GM23248 (cell line): Measurements from ENCODE around the gene SIGLEC14. TPM values are rescaled to one million over a fixed set of nuclear protein-coding genes. Genes with fewer than 3 reads are reported as not detected.
"Not testable (repeated sequence)": the region's sequence is repeated elsewhere in the genome, so short reads cannot be mapped to it uniquely, and the experiment has no call there.

Source experiments
- DNase-seq: peaks from one replicate; pipeline ENCODE4 v3.0.0-alpha.2; 2015
- H2AFZ ChIP-seq: fragments of 200-600 bp; sonication (generic); 2 replicates; pipeline ENCODE4 v1.6.1; 2016; ENCODE audit warnings: antibody characterized with exemption
- H3F3A ChIP-seq: fragments of 200-600 bp; sonication (generic); 2 replicates; pipeline ENCODE4 v1.6.1; 2016; ENCODE audit warnings: mild to moderate bottlenecking, antibody characterized with exemption, mixed run types; ENCODE audit not compliant: insufficient read depth
- H3K27ac ChIP-seq: fragments of 200-600 bp; sonication (generic); 2 replicates; pipeline ENCODE4 v1.5.1; 2016; ENCODE audit warnings: mild to moderate bottlenecking
- H3K27me3 ChIP-seq: fragments of 200-600 bp; sonication (generic); replicated peaks from 2 replicates; pipeline ENCODE4 v1.6.1; 2016; ENCODE audit warnings: mild to moderate bottlenecking; ENCODE audit not compliant: insufficient read depth
- H3K36me3 ChIP-seq: fragments of 200-600 bp; sonication (generic); 2 replicates; pipeline ENCODE4 v1.6.1; 2016; ENCODE audit warnings: low read depth, mild to moderate bottlenecking
- H3K4me1 ChIP-seq: fragments of 200-600 bp; sonication (generic); 2 replicates; pipeline ENCODE4 v1.6.1; 2016; ENCODE audit warnings: mild to moderate bottlenecking; ENCODE audit not compliant: insufficient read depth
- H3K4me2 ChIP-seq: fragments of 200-600 bp; sonication (generic); one replicate; pipeline ENCODE4 v1.6.1; 2016; ENCODE audit warnings: mild to moderate bottlenecking; ENCODE audit not compliant: unreplicated experiment
- H3K4me3 ChIP-seq: fragments of 200-600 bp; sonication (generic); 2 replicates; pipeline ENCODE4 v1.5.1; 2016; ENCODE audit warnings: mild to moderate bottlenecking
- H3K79me2 ChIP-seq: fragments of 200-600 bp; sonication (generic); 2 replicates; pipeline ENCODE4 v1.6.1; 2016; ENCODE audit warnings: mild to moderate bottlenecking; ENCODE audit not compliant: insufficient read depth
- H3K9ac ChIP-seq: fragments of 200-600 bp; sonication (generic); 2 replicates; pipeline ENCODE4 v1.6.1; 2016; ENCODE audit warnings: mild to moderate bottlenecking
- H3K9me2 ChIP-seq: fragments of 200-600 bp; sonication (generic); 2 replicates; pipeline ENCODE4 v1.6.1; 2016; ENCODE audit warnings: mixed run types, mild to moderate bottlenecking, moderate library complexity; ENCODE audit not compliant: insufficient read depth
- H3K9me3 ChIP-seq: fragments of 200-600 bp; sonication (generic); one replicate; pipeline ENCODE4 v1.6.1; 2017; ENCODE audit warnings: low read depth
- H4K20me1 ChIP-seq: fragments of 200-600 bp; sonication (generic); 2 replicates; pipeline ENCODE4 v1.6.0; 2016; ENCODE audit not compliant: insufficient read depth
- EZH2 ChIP-seq: fragments of 200-600 bp; sonication (generic); IDR thresholded peaks from 2 replicates; pipeline ENCODE4 v1.6.1; 2018; ENCODE audit warnings: antibody characterized with exemption, mild to moderate bottlenecking; ENCODE audit not compliant: insufficient read depth, poor library complexity, severe bottlenecking
- EZH2phosphoT487 ChIP-seq: fragments of 200-600 bp; sonication (generic); IDR thresholded peaks from 2 replicates; pipeline ENCODE4 v1.6.1; 2018; ENCODE audit warnings: antibody characterized with exemption, moderate library complexity, mild to moderate bottlenecking, low read depth; ENCODE audit not compliant: insufficient read depth
- WGBS, 2 experiments: methylation state at CpG; one replicate each; pipeline ENCODE4 v1.1.6; 2015 to 2017; ENCODE audit warnings: low lambda C conversion rate in 2 of 2, low coverage in 1 of 2; ENCODE audit errors: missing lambda C conversion rate in 2 of 2; 5-methylcytosine and 5-hydroxymethylcytosine counted together
- in situ Hi-C: fragments of 300-500 bp; cut with MboI; formaldehyde crosslinking; loops from 2 replicates; pipeline ENCODE4 v1.15.0; 2020
- polyA plus RNA-seq: library from polyadenylated mRNA; unstranded; fragments of >200 nt; fragmentation: Nextera tagmentation; extraction: Ambion mirVana; gene quantifications from 2 replicates; pipeline ENCODE4 v1.2.1, GENCODE V29; 2016
- total RNA-seq: library from RNA; depleted of rRNA; stranded (reverse); fragments of >200 nt; shearing (Covaris generic); gene quantifications from 2 replicates; pipeline ENCODE4 v1.2.3, GENCODE V29; 2014

Gene SIGLEC14
- total and polyA plus RNA-seq, 2 experiments from 2014 or later, result not detected

- in situ Hi-C loops, result no loop called here
- no peaks in the 10 kb centered on the region for H3K9me2 ChIP-seq
- no peaks in the 10 kb centered on the region for H3K79me2 ChIP-seq
- no peaks in the 10 kb centered on the region for H3K36me3 ChIP-seq
- no peak for DNase-seq
- H3K9me3 ChIP-seq, result no peaks in the 10 kb centered on the region
- H3K27ac ChIP-seq, result no peak overlapping the region
- H3K4me1 ChIP-seq, result no peaks in the 10 kb centered on the region
- 51 to 55% methylated on average over 10 to 11 of the region's 11 CpGs for WGBS, 2 experiments
- H3K27me3 ChIP-seq, result 0 out of 2 replicates have a peak, but pooled peaks cover 7% of the 10 kb centered on the region
- no peak overlapping the region for H2AFZ ChIP-seq
- no peaks in the 10 kb centered on the region for H4K20me1 ChIP-seq
- H3K4me3 ChIP-seq, result no peak overlapping the region
- no peak overlapping the region for H3K9ac ChIP-seq
- TF ChIP-seq EZH2 (no peak), EZH2phosphoT487 (no peak)
- H3K4me2 ChIP-seq, result no peak overlapping the region
- H3F3A ChIP-seq, result no peaks in the 10 kb centered on the region
Measured at GRCh38 chr19:51676566-51677083, 30.0 kb upstream of the SIGLEC14 start.

GRCh38 chr19:51675911-51676565 lies 29.4 kb upstream of the SIGLEC14 start:
- H3K9ac ChIP-seq, H3K9me3 ChIP-seq, in situ Hi-C loops, H3K27me3 ChIP-seq, H3K9me2 ChIP-seq, H3F3A ChIP-seq, H3K79me2 ChIP-seq, H3K4me2 ChIP-seq, H3K4me3 ChIP-seq, H3K36me3 ChIP-seq, H3K4me1 ChIP-seq, H4K20me1 ChIP-seq, H3K27ac ChIP-seq, H2AFZ ChIP-seq: not testable (repeated sequence)
- 31 to 37% methylated on average over 7 of the region's 7 CpGs for WGBS, 2 experiments
- peak; percentile 54 for DNase-seq

- H3K4me2 ChIP-seq, result no peak overlapping the region
- TF ChIP-seq EZH2 (no peak), EZH2phosphoT487 (no peak)
- H3K79me2 ChIP-seq, result no peaks in the 10 kb centered on the region
- no peaks in the 10 kb centered on the region for H3K36me3 ChIP-seq
- no peak for DNase-seq
- H3K27me3 ChIP-seq, result peaks cover 8% of the 10 kb centered on the region; the same call in 1 of the 2 replicates
- no peaks in the 10 kb centered on the region for H3K4me1 ChIP-seq
- peaks cover 15% of the 10 kb centered on the region; the same call in 1 of the 2 replicates for H3F3A ChIP-seq
- no peaks in the 10 kb centered on the region for H3K9me3 ChIP-seq
- no peaks in the 10 kb centered on the region for H3K9me2 ChIP-seq
- no peak overlapping the region for H3K4me3 ChIP-seq
- no peaks in the 10 kb centered on the region for H4K20me1 ChIP-seq
- no peak overlapping the region for H3K27ac ChIP-seq
- in situ Hi-C loops, result no loop called here
- H2AFZ ChIP-seq, result no peak overlapping the region
- no peak overlapping the region for H3K9ac ChIP-seq
- 74 to 86% methylated on average over 3 of the region's 3 CpGs for WGBS, 2 experiments
Measured at GRCh38 chr19:51668216-51668615, 21.6 kb upstream of the SIGLEC14 start.

- no peaks in the 10 kb centered on the region for H3K36me3 ChIP-seq
- peaks cover 15% of the 10 kb centered on the region; the same call in 1 of the 2 replicates for H3F3A ChIP-seq
- TF ChIP-seq EZH2phosphoT487, result no peak
- no peak for TF ChIP-seq EZH2
- no peaks in the 10 kb centered on the region for H3K9me3 ChIP-seq
- no peak overlapping the region for H3K9ac ChIP-seq
- no peaks in the 10 kb centered on the region for H3K9me2 ChIP-seq
- H3K79me2 ChIP-seq, result no peaks in the 10 kb centered on the region
- no peaks in the 10 kb centered on the region for H3K4me1 ChIP-seq
- H3K4me2 ChIP-seq, result no peak overlapping the region
- H3K27me3 ChIP-seq, result peaks cover 8% of the 10 kb centered on the region; the same call in 1 of the 2 replicates
- H4K20me1 ChIP-seq, result no peaks in the 10 kb centered on the region
- H3K4me3 ChIP-seq, result no peak overlapping the region
- H3K27ac ChIP-seq, result no peak overlapping the region
- DNase-seq, result peak; percentile 61
- in situ Hi-C loops, result no loop called here
- no peak overlapping the region for H2AFZ ChIP-seq
- 2% methylated on average over 3 of the region's 3 CpGs for WGBS, 2 experiments
Measured at GRCh38 chr19:51664997-51665396, 18.4 kb upstream of the SIGLEC14 start.

GRCh38 chr19:51664131-51664530 lies 17.5 kb upstream of the SIGLEC14 start:
- no peaks in the 10 kb centered on the region for H3K4me1 ChIP-seq
- TF ChIP-seq EZH2, result no peak
- no peak for TF ChIP-seq EZH2phosphoT487
- H3K79me2 ChIP-seq, result no peaks in the 10 kb centered on the region
- H4K20me1 ChIP-seq, result no peaks in the 10 kb centered on the region
- H3F3A ChIP-seq, result peaks cover 6% of the 10 kb centered on the region; the same call in 1 of the 2 replicates
- peaks cover 8% of the 10 kb centered on the region; the same call in 1 of the 2 replicates for H3K27me3 ChIP-seq
- 0 to 2% methylated on average over 1 of the region's 1 CpG for WGBS, 2 experiments
- H3K27ac ChIP-seq, result no peak overlapping the region
- no peak overlapping the region for H3K4me2 ChIP-seq
- no peaks in the 10 kb centered on the region for H3K36me3 ChIP-seq
- no peak overlapping the region for H3K4me3 ChIP-seq
- no peaks in the 10 kb centered on the region for H3K9me2 ChIP-seq
- no peaks in the 10 kb centered on the region for H3K9me3 ChIP-seq
- DNase-seq, result no peak
- in situ Hi-C loops, result no loop called here
- H2AFZ ChIP-seq, result no peak overlapping the region
- no peak overlapping the region for H3K9ac ChIP-seq
